ENCODE results near the gene TMEM129. TPM values are rescaled to one million over a fixed set of nuclear protein-coding genes. Genes with fewer than 3 reads are reported as not detected.
A peak's percentile ranks its signal among the peaks of the same experiment; 100 is the strongest.

Gene TMEM129
- total and polyA plus RNA-seq, 4 donors: 14.8 to 36.4 (median 25.8) TPM

GRCh38 chr4:1714303-1715001 lies 6.7 kb downstream of the TMEM129 start:
- Histone ChIP-seq H3K27ac (ENCODE audit: low read depth in 1 of 2, low read length in 2 of 2) (no peak overlapping the region), H3K27me3 (ENCODE audit: control insufficient read depth in 1 of 2, insufficient read depth in 2 of 2, low read length in 1 of 2) (no peaks in the 10 kb centered on the region), H3K4me1 (ENCODE audit: control insufficient read depth in 1 of 2, insufficient read depth in 2 of 2, low read length in 2 of 2) (no peaks in the 10 kb centered on the region), H3K4me3 (ENCODE audit: low read length in 2 of 2) (no peak overlapping the region), H3K36me3 (ENCODE audit: control insufficient read depth in 1 of 2, insufficient read depth in 2 of 2, low read length in 1 of 2) (peaks cover 0 to 2% of the 10 kb centered on the region in 2 donors), H3K9me3 (ENCODE audit: control insufficient read depth, low read length) (no peaks in the 10 kb centered on the region)
- 58 to 59% methylated on average over 9 of the region's 9 CpGs for WGBS, 2 donors
- ATAC-seq (ENCODE audit: low FRiP score) (no peak), DNase-seq (peak in 1 of 2 donors; percentile 3)
- intact Hi-C loops (cut with DNase I): loop anchor here in 1 of 2 donors (10.0 kb wide), 1 partner anchor 670 kb away; no protein-coding TSS in a partner anchor

DNA sequence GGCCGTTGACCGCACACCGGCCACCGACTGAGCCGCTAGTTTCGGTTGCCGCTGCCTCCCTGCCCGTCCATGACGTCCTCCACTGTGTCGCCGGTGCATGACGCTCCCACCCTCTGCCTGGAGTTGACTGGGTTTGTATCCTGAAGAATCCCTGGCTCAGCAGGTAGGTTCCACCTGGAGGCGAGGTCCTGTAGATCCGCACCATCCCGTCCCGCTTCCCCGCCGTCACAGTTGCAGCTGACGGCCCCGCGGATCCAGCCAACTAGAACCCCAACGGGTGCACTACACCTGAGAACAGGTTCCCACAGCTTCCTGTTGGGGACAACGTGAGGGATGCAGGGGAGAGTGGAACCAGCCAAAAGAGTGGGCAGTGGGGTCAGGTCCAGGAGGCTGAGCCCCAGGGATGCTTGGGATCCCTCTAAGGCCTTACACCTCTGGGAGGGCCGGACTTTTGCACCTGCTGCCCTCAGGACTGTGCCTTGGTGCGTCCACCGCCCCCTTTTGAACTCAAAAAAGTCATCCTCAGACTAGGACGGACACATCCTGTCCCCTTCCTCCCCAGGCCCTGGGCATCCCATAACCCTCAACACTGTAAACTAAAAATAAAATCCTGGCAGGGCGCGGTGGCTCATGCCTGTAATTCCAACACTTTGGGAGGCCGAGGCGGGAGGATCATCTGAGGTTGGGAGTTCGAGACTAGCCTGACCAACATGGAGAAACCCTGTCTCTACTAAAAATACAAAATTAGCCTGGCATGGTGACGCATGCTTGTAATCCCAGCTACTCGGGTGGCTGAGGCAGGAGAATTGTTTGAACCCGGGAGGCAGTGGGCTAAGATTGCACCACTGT lies 7.9 kb downstream of the TMEM129 start:
- peak; percentile 1 for ATAC-seq (ENCODE audit: low FRiP score)
- Histone ChIP-seq H3K27ac (ENCODE audit: low read depth in 1 of 2, low read length in 2 of 2) (peak overlapping the region in 1 of 2 donors; percentile 69), H3K36me3 (ENCODE audit: control insufficient read depth in 1 of 2, insufficient read depth in 2 of 2, low read length in 1 of 2) (peaks cover 0 to 2% of the 10 kb centered on the region in 2 donors), H3K9me3 (ENCODE audit: control insufficient read depth, low read length) (no peaks in the 10 kb centered on the region), H3K4me1 (ENCODE audit: control insufficient read depth in 1 of 2, insufficient read depth in 2 of 2, low read length in 2 of 2) (no peaks in the 10 kb centered on the region), H3K4me3 (ENCODE audit: low read length in 2 of 2) (peak overlapping the region in 1 of 2 donors; percentile 31), H3K27me3 (ENCODE audit: control insufficient read depth in 1 of 2, insufficient read depth in 2 of 2, low read length in 1 of 2) (no peaks in the 10 kb centered on the region)
- intact Hi-C loops (cut with DNase I): loop anchor here in 1 of 2 donors (10.0 kb wide), 1 partner anchor 668 kb away; no protein-coding TSS in a partner anchor
- WGBS, 2 donors: 23 to 25% methylated on average over 35 of the region's 35 CpGs
- no peak for DNase-seq

DNA sequence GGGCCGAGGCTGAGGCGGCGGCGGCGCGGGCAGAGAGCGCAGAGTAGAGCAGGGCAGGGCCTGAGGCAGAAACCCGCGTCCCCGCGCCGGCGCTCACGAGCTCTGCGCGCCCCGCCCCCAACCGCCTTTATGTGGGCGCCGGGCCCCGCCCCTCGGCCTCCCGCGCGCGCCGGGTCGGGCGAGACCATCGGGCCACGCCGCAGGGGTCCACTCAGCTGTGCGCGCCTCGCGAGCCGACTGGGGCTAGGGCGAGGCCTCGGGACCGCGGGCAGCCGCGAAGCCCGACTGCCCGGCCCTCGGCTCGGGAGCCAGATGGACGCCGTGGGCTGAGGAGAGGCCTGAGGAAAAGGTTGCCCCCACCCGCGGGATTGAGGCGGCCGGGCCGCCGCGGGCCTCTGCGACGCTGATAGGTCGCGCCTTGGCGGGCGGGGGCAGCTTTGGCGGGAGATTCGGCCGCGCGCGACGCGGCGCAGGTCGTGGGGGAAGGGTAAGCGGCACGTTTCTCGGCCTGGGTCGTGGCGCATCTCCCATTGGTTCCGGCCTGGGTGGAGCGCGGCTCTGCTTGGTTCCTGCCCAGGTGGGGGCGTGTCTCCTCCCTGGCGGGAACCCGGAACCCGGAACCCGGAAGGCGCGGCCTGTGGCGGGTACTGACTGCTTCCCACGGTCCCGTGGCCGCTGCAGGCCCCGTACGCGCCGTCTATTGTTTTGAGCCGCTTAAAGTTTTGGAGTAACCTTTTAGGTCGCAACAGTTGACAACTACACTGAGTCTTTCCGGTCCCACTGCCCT lies 8.7 kb downstream of the TMEM129 start, which contains the start of gene SLBP:
Gene SLBP (minus strand): TSS at position 104 of the 787 bp plus-strand sequence. CDS start 131 bp downstream, outside the sequence.
- no peaks in the 10 kb centered on the region for H3K9me3 ChIP-seq (ENCODE audit: control insufficient read depth, low read length)
- no peaks in the 10 kb centered on the region for H3K27me3 ChIP-seq (ENCODE audit: control insufficient read depth in 1 of 2, insufficient read depth in 2 of 2, low read length in 1 of 2)
- H3K36me3 ChIP-seq (ENCODE audit: control insufficient read depth in 1 of 2, insufficient read depth in 2 of 2, low read length in 1 of 2): no peaks in the 10 kb centered on the region
- intact Hi-C loops (cut with DNase I): loop anchor here in 1 of 2 donors (10.0 kb wide), 1 partner anchor 668 kb away; no protein-coding TSS in a partner anchor
- 0% methylated on average over 65 to 98 of the region's 98 CpGs for WGBS, 2 donors
- peak; percentile 98 to 99 for DNase-seq
- H3K4me1 ChIP-seq (ENCODE audit: control insufficient read depth in 1 of 2, insufficient read depth in 2 of 2, low read length in 2 of 2): no peaks in the 10 kb centered on the region
- H3K4me3 ChIP-seq (ENCODE audit: low read length in 2 of 2): peak within 1 kb of the TSS; percentile 72 to 92
- peak within 1 kb of the TSS; percentile 65 to 92 for H3K27ac ChIP-seq (ENCODE audit: low read depth in 1 of 2, low read length in 2 of 2)
- ATAC-seq (ENCODE audit: low FRiP score): peak; percentile 94

DNA sequence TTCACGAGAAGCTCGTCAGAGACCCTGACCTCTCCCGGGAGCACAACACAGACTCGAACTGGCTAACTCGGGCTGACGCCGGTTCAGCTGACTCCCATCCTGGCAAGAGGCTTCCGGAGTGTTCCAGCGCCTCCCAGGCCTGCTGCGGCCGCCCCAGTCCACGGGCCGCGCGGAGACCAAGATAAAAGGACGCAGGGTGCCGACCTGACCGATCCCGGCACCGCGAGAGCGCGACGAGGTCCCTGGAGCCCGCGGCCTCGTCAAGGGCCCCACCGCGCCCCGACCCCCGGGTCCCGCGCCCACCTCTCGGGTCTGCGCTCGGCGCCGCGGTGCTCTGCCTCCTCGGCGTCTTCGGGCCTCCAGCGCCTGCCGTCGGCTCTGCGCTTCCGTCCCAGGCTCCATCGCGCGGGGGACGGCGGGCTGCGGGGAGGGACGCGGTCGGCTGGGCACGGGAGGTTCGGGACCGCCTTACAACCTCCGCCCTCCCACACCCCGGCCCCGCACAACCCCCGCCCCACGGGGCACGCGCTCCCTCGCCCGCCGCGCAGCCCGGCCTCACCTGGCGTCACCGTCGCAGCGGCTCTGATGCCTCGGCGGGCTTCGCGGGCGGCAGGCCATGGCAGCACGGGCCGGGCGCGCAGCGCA lies 9.4 kb downstream of the TMEM129 start:
- H3K4me1 ChIP-seq (ENCODE audit: control insufficient read depth in 1 of 2, insufficient read depth in 2 of 2, low read length in 2 of 2): no peaks in the 10 kb centered on the region
- 0 to 1% methylated on average over 78 to 85 of the region's 85 CpGs for WGBS, 2 donors
- ATAC-seq (ENCODE audit: low FRiP score): peak; percentile 50
- H3K36me3 ChIP-seq (ENCODE audit: control insufficient read depth in 1 of 2, insufficient read depth in 2 of 2, low read length in 1 of 2): no peaks in the 10 kb centered on the region
- H3K27ac ChIP-seq (ENCODE audit: low read depth in 1 of 2, low read length in 2 of 2): peak overlapping the region; percentile 21 to 77
- H3K4me3 ChIP-seq (ENCODE audit: low read length in 2 of 2): peak overlapping the region; percentile 72 to 92
- intact Hi-C loops (cut with DNase I): loop anchor here in 1 of 2 donors (10.0 kb wide), 1 partner anchor 667 kb away; no protein-coding TSS in a partner anchor
- peak; percentile 78 to 82 for DNase-seq
- no peaks in the 10 kb centered on the region for H3K27me3 ChIP-seq (ENCODE audit: control insufficient read depth in 1 of 2, insufficient read depth in 2 of 2, low read length in 1 of 2)
- no peaks in the 10 kb centered on the region for H3K9me3 ChIP-seq (ENCODE audit: control insufficient read depth, low read length)

DNA sequence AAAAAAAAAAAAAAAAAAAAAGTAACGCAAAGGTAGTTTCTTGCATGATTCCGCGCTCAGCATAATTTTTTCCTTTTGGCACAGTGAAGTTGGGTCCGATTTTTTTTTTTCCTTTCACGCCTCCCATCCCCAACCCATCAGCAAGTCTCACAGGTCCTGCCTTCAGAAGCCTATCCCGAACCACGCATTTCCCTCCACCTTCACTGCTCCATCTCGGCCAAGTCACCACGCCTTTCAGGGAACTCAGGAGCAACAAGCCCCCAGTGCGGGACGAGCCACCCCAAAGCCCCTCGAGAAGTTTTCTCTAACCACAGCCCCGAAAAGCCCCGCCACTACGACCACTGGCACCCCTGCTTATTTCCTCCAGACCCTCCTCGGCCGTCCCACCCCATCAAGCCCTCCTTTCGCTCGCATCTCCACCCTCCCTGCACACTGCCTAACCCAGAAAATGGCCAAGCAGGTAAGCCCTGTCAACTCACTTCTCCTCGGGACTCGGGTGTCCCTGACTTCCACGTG lies 10.0 kb downstream of the TMEM129 start:
- Histone ChIP-seq H3K4me1 (ENCODE audit: control insufficient read depth in 1 of 2, insufficient read depth in 2 of 2, low read length in 2 of 2) (no peaks in the 10 kb centered on the region), H3K27ac (ENCODE audit: low read depth in 1 of 2, low read length in 2 of 2) (peak overlapping the region; percentile 21 to 77), H3K27me3 (ENCODE audit: control insufficient read depth in 1 of 2, insufficient read depth in 2 of 2, low read length in 1 of 2) (no peaks in the 10 kb centered on the region), H3K36me3 (ENCODE audit: control insufficient read depth in 1 of 2, insufficient read depth in 2 of 2, low read length in 1 of 2) (no peaks in the 10 kb centered on the region), H3K9me3 (ENCODE audit: control insufficient read depth, low read length) (no peaks in the 10 kb centered on the region), H3K4me3 (ENCODE audit: low read length in 2 of 2) (peak overlapping the region; percentile 72 to 92)
- DNase-seq (peak in 1 of 2 donors; percentile 74), ATAC-seq (ENCODE audit: low FRiP score) (no peak)
- intact Hi-C loops (cut with DNase I): loop anchor here in 1 of 2 donors (10.0 kb wide), 1 partner anchor 666 kb away; no protein-coding TSS in a partner anchor
- WGBS, 2 donors: 8 to 11% methylated on average over 22 of the region's 22 CpGs

GRCh38 chr4:1708581-1708980 lies 12.5 kb downstream of the TMEM129 start:
- Histone ChIP-seq H3K27ac (ENCODE audit: low read depth in 1 of 2, low read length in 2 of 2) (no peak overlapping the region), H3K4me3 (ENCODE audit: low read length in 2 of 2) (no peak overlapping the region), H3K27me3 (ENCODE audit: control insufficient read depth in 1 of 2, insufficient read depth in 2 of 2, low read length in 1 of 2) (no peaks in the 10 kb centered on the region), H3K4me1 (ENCODE audit: control insufficient read depth in 1 of 2, insufficient read depth in 2 of 2, low read length in 2 of 2) (no peaks in the 10 kb centered on the region), H3K9me3 (ENCODE audit: control insufficient read depth, low read length) (no peaks in the 10 kb centered on the region), H3K36me3 (ENCODE audit: control insufficient read depth in 1 of 2, insufficient read depth in 2 of 2, low read length in 1 of 2) (peaks cover 0 to 2% of the 10 kb centered on the region in 2 donors)
- intact Hi-C loops (cut with DNase I): no loop called here
- no peak for ATAC-seq (ENCODE audit: low FRiP score)
- WGBS, 2 donors: 30 to 32% methylated on average over 1 of the region's 1 CpG
- no peak for DNase-seq

DNA sequence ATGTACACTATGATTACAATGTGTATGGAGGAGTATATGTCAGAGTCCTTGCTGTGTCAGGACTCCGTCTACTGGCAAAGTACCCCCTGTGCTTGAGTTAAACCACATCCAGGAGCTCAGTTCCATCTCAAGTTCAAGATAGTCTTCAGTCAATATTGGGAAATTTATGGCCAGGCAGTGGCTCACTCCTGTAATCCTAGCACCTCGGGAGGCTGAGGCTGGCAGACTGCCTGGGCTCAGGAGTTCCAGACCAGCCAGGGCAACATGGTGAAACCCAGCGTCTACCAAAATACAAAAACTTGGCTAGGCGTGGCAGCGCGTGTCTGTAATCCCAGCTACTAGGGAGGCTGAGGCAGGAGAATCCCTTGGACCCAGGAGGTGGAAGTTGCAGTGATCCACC lies 14.8 kb downstream of the TMEM129 start:
- peaks cover 0 to 3% of the 10 kb centered on the region in 2 donors for H3K36me3 ChIP-seq (ENCODE audit: control insufficient read depth in 1 of 2, insufficient read depth in 2 of 2, low read length in 1 of 2)
- DNase-seq (peak in 1 of 2 donors; percentile 30), ATAC-seq (ENCODE audit: low FRiP score) (no peak)
- H3K27ac ChIP-seq (ENCODE audit: low read depth in 1 of 2, low read length in 2 of 2): no peak overlapping the region
- H3K27me3 ChIP-seq (ENCODE audit: control insufficient read depth in 1 of 2, insufficient read depth in 2 of 2, low read length in 1 of 2): no peaks in the 10 kb centered on the region
- H3K4me3 ChIP-seq (ENCODE audit: low read length in 2 of 2): no peak overlapping the region
- WGBS, 2 donors: 89 to 94% methylated on average over 6 of the region's 6 CpGs
- intact Hi-C loops (cut with DNase I): no loop called here
- H3K9me3 ChIP-seq (ENCODE audit: control insufficient read depth, low read length): no peaks in the 10 kb centered on the region
- H3K4me1 ChIP-seq (ENCODE audit: control insufficient read depth in 1 of 2, insufficient read depth in 2 of 2, low read length in 2 of 2): no peaks in the 10 kb centered on the region

Data from aorta (tissue), 5 donors.